A549 (cell line): ENCODE measurements around the gene STIM2.

ENCODE experiments used
- BCL3 ChIP-seq: fragments of >200 bp; sonication (Bioruptor Twin); formaldehyde crosslinking; IDR thresholded peaks from 3 replicates; pipeline ENCODE4 v1.6.1; 2016
- BHLHE40 ChIP-seq: IDR thresholded peaks from 2 replicates; pipeline ENCODE4 v1.6.1; 2012; ENCODE audit warnings: low read depth, low read length, inconsistent platforms
- CHD2 ChIP-seq: fragments of 150-350 bp; IDR thresholded peaks from 2 replicates; pipeline ENCODE4 v1.6.1; 2014; ENCODE audit warnings: low read length; ENCODE audit not compliant: partially characterized antibody
- CTCF ChIP-seq: fragments of >200 bp; sonication (Bioruptor Twin); formaldehyde crosslinking; IDR thresholded peaks from 3 replicates; pipeline ENCODE4 v1.5.1; 2016
- FOSL2 ChIP-seq, 2 experiments: fragments of 450-650 bp in 1 of 2; fragments of >200 bp in 1 of 2; sonication (Bioruptor Twin) in 1 of 2; formaldehyde crosslinking; IDR thresholded peaks; 2 replicates each; pipeline versions ENCODE4 v1.5.0 to v1.6.1; 2016 to 2020; ENCODE audit warnings: mild to moderate bottlenecking in 1 of 2, moderate library complexity in 1 of 2
- KDM5A ChIP-seq: fragments of 200-600 bp; sonication (generic); IDR thresholded peaks from 2 replicates; pipeline ENCODE4 v1.6.1; 2016; ENCODE audit warnings: antibody characterized with exemption, mild to moderate bottlenecking
- MAX ChIP-seq: IDR thresholded peaks from 2 replicates; pipeline ENCODE4 v1.6.1; 2012
- MYC ChIP-seq: IDR thresholded peaks from 2 replicates; pipeline ENCODE4 v1.6.1; 2012; ENCODE audit warnings: mild to moderate bottlenecking, inconsistent platforms, low read length, improper control_type of control experiment, borderline replicate concordance
- POLR2A ChIP-seq: IDR thresholded peaks from 2 replicates; pipeline ENCODE4 v1.6.1; 2012; ENCODE audit warnings: mild to moderate bottlenecking, low read length
- RCOR1 ChIP-seq: fragments of 150-350 bp; IDR thresholded peaks from 2 replicates; pipeline ENCODE4 v1.6.1; 2014; ENCODE audit warnings: antibody characterized with exemption, low read length, low read depth
- SREBF2 ChIP-seq: fragments of 450-650 bp; IDR thresholded peaks from 2 replicates; pipeline ENCODE4 v1.6.1; 2014; ENCODE audit warnings: mild to moderate bottlenecking, moderate library complexity

- TF ChIP-seq CTCF: no peak
- TF ChIP-seq POLR2A: no peak
- TF ChIP-seq FOSL2 (IDR thresholded peaks at IDR 0.05): no peak
- TF ChIP-seq FOSL2 (CRISPR knock-in tag; IDR thresholded peaks at IDR 0.05): no peak
- TF ChIP-seq BHLHE40: no peak
- TF ChIP-seq SREBF2: no peak
- TF ChIP-seq MAX: no peak
- no peak for TF ChIP-seq CHD2
- TF ChIP-seq RCOR1: no peak
- TF ChIP-seq MYC: no peak
- TF ChIP-seq BCL3: no peak
- TF ChIP-seq KDM5A: no peak
These were observed 39.6 kb upstream of the STIM2 start for GRCh38 chr4:26821031-26821430.
